Left lung (tissue), 10 donors: ENCODE results near the gene GJC2. TPM values are rescaled to one million over a fixed set of nuclear protein-coding genes. Genes with fewer than 3 reads are reported as not detected.

Experiments used
- ATAC-seq: fragments of 200-7000 bp; cut with Tn5 transposase; one replicate; pipeline ENCODE4 v1.9.1; 2020; ENCODE audit warnings: moderate library complexity
- DNase-seq, 4 donors: peaks; one replicate each; pipeline ENCODE4 v3.0.0-alpha.2; 2013 to 2020
- H3K27ac ChIP-seq, 2 donors: fragments of 200-600 bp; sonication (generic) in 1 of 2; one replicate each; pipeline versions ENCODE4 v1.5.0 to v1.8.0; 2020 to 2021
- H3K27me3 ChIP-seq, 2 donors: fragments of 200-600 bp; sonication (generic) in 1 of 2; one replicate each; pipeline versions ENCODE4 v1.5.0 to v1.8.0; 2020 to 2021
- H3K36me3 ChIP-seq, 2 donors: fragments of 200-600 bp; sonication (generic) in 1 of 2; one replicate each; pipeline versions ENCODE4 v1.5.0 to v1.8.0; 2020 to 2021
- H3K4me1 ChIP-seq, 2 donors: fragments of 200-600 bp; one replicate each; pipeline ENCODE4 v1.8.0; 2021
- H3K4me3 ChIP-seq, 2 donors: fragments of 200-600 bp; sonication (generic) in 1 of 2; one replicate each; pipeline versions ENCODE4 v1.5.0 to v1.8.0; 2020 to 2021; ENCODE audit warnings: mild to moderate bottlenecking in 1 of 2
- H3K9me3 ChIP-seq, 2 donors: fragments of 200-600 bp; sonication (generic) in 1 of 2; one replicate each; pipeline versions ENCODE4 v1.5.0 to v1.8.0; 2020 to 2021
- CTCF ChIP-seq, 2 donors: fragments of 200-600 bp; sonication (generic) in 1 of 2; IDR thresholded peaks; one replicate each; pipeline versions ENCODE4 v1.5.0 to v1.8.0; 2021; ENCODE audit warnings: antibody characterized with exemption in 2 of 2
- intact Hi-C, 2 donors: fragments of 100-400 bp; cut with DNase I; formaldehyde crosslinking; loops; one replicate each; pipeline versions ENCODE4 v1.11.2 to v1.14.2; 2022
- polyA plus RNA-seq, 6 donors: library from polyadenylated mRNA; unstranded; fragments of 120-200 nt; gene quantifications; one replicate each; pipeline ENCODE4 v1.2.1, GENCODE V29; 2013; ENCODE audit not compliant: insufficient read length in 6 of 6
- total RNA-seq, 2 donors: library from RNA; stranded (reverse); fragmentation: NEBNext Ultra II Directional; extraction: Animal tissue kit (Norgen Biotek cat#: 25700); gene quantifications; one replicate each; pipeline ENCODE4 v1.2.1, GENCODE V29; 2021
- donor health status: DM: no; HTN: yes; CAD: no.
- donor health status: DM: no; HTN: no; CAD: no.

Gene GJC2
- total and polyA plus RNA-seq, 8 donors = 2.3 to 4.9 (median 3.1) TPM

- no peak for TF ChIP-seq CTCF (IDR thresholded peaks at IDR 0.05)
- DNase-seq (no peak), ATAC-seq (no peak)
- no peaks in the 10 kb centered on the region for H3K4me1 ChIP-seq
- H3K27me3 ChIP-seq = no peaks in the 10 kb centered on the region
- no peaks in the 10 kb centered on the region for H3K36me3 ChIP-seq
- intact Hi-C loops = no loop called here
- no peaks in the 10 kb centered on the region for H3K9me3 ChIP-seq
- no peak overlapping the region for H3K4me3 ChIP-seq
- no peak overlapping the region for H3K27ac ChIP-seq
Measured at GRCh38 chr1:228190182-228190581, 40.5 kb downstream of the GJC2 start.

GRCh38 chr1:228190778-228191177, 41.0 kb downstream of the GJC2 start:
- Histone ChIP-seq H3K9me3 (no peaks in the 10 kb centered on the region), H3K4me1 (no peaks in the 10 kb centered on the region), H3K27ac (no peak overlapping the region), H3K27me3 (no peaks in the 10 kb centered on the region), H3K36me3 (no peaks in the 10 kb centered on the region), H3K4me3 (no peak overlapping the region)
- ATAC-seq (no peak), DNase-seq (no peak)
- intact Hi-C loops = no loop called here
- TF ChIP-seq CTCF (IDR thresholded peaks at IDR 0.05) = no peak

- H3K9me3 ChIP-seq = peaks cover 0 to 12% of the 10 kb centered on the region in 2 donors
- ATAC-seq (no peak), DNase-seq (peak in 2 of 4 donors; percentile 3 to 46)
- no peaks in the 10 kb centered on the region for H3K27me3 ChIP-seq
- intact Hi-C loops = no loop called here
- no peak for TF ChIP-seq CTCF (IDR thresholded peaks at IDR 0.05)
- no peaks in the 10 kb centered on the region for H3K4me1 ChIP-seq
- H3K4me3 ChIP-seq = no peak overlapping the region
- H3K27ac ChIP-seq = no peak overlapping the region
- H3K36me3 ChIP-seq = no peaks in the 10 kb centered on the region
Measured at GRCh38 chr1:228194436-228194835, 44.7 kb downstream of the GJC2 start.

- Histone ChIP-seq H3K4me3 (no peak overlapping the region), H3K27ac (no peak overlapping the region), H3K9me3 (peaks cover 0 to 19% of the 10 kb centered on the region in 2 donors), H3K4me1 (no peaks in the 10 kb centered on the region), H3K36me3 (no peaks in the 10 kb centered on the region), H3K27me3 (no peaks in the 10 kb centered on the region)
- TF ChIP-seq CTCF (IDR thresholded peaks at IDR 0.05) = no peak
- DNase-seq (peak in 1 of 4 donors; percentile 4), ATAC-seq (no peak)
- intact Hi-C loops = no loop called here
Measured at GRCh38 chr1:228194921-228195812, 45.4 kb downstream of the GJC2 start.

GRCh38 chr1:228197555-228198147, 47.9 kb downstream of the GJC2 start:
- intact Hi-C loops = no loop called here
- Histone ChIP-seq H3K4me1 (no peaks in the 10 kb centered on the region), H3K27ac (no peak overlapping the region), H3K27me3 (no peaks in the 10 kb centered on the region), H3K9me3 (peaks cover 0 to 19% of the 10 kb centered on the region in 2 donors), H3K4me3 (no peak overlapping the region), H3K36me3 (no peaks in the 10 kb centered on the region)
- ATAC-seq (no peak), DNase-seq (peak in 1 of 4 donors; percentile 1)
- no peak for TF ChIP-seq CTCF (IDR thresholded peaks at IDR 0.05)
